Adrenal gland (tissue), 5 donors: ENCODE results near the gene BABAM2.

Source experiments
- CTCF ChIP-seq, 6 experiments: fragments of 450-650 bp in 4 of 6; fragments of 200-600 bp in 2 of 6; sonication (generic) in 1 of 6; IDR thresholded peaks; 1 replicate in 5 of 6; 2 replicates in 1 of 6; pipeline versions ENCODE4 v1.5.1 to v1.8.0; 2016 to 2021; ENCODE audit warnings: antibody characterized with exemption in 6 of 6, mild to moderate bottlenecking in 2 of 6, moderate library complexity in 1 of 6
- POLR2A ChIP-seq, 2 donors: fragments of 450-650 bp; IDR thresholded peaks; one replicate each; pipeline ENCODE4 v1.6.1; 2017; ENCODE audit warnings: antibody characterized with exemption in 2 of 2, mild to moderate bottlenecking in 2 of 2, moderate library complexity in 1 of 2
- donor health status: DM: no; HTN: no; CAD: no.

- TF ChIP-seq CTCF (IDR thresholded peaks at IDR 0.05): no peak
- no peak for TF ChIP-seq POLR2A (IDR thresholded peaks at IDR 0.05)
Observed at GRCh38 chr2:28052691-28053090, 162.2 kb downstream of the BABAM2 start.
